ENCODE measurements around the gene HOXB7.

The HOXB7 gene

DNA sequence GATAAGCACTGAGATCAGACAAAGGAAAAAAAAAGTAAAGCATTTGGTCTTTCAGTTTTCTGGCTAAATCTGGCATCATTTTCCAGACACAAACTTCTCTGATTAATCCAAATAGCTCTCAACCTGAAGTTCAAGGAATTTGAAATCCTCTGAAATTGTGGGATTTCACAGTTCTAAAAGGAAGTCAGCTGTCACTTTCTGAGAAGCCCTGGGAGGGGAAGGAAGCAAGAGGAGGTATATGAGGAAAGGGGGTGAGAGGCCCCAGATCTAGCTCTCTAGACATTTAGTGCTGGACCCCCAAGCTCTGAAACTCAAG is 32.8 kb upstream of the HOXB7 start:
- no peak overlapping the region for H3K4me3 ChIP-seq (ENCODE audit: insufficient read depth, low read depth, low read length)
- no peaks in the 10 kb centered on the region for H3K4me1 ChIP-seq (ENCODE audit: control insufficient read depth, insufficient read depth, low read length)
- H3K27ac ChIP-seq (ENCODE audit: insufficient read depth, low read depth, low read length, poor library complexity, severe bottlenecking) = no peak overlapping the region
- no peaks in the 10 kb centered on the region for H3K9me3 ChIP-seq (ENCODE audit: control insufficient read depth, low read length)
- peaks cover 100% of the 10 kb centered on the region for H3K27me3 ChIP-seq (ENCODE audit: control insufficient read depth, insufficient read depth, low read length, poor library complexity, severe bottlenecking)
- no peaks in the 10 kb centered on the region for H3K36me3 ChIP-seq (ENCODE audit: control insufficient read depth, insufficient read depth, low read length)

DNA sequence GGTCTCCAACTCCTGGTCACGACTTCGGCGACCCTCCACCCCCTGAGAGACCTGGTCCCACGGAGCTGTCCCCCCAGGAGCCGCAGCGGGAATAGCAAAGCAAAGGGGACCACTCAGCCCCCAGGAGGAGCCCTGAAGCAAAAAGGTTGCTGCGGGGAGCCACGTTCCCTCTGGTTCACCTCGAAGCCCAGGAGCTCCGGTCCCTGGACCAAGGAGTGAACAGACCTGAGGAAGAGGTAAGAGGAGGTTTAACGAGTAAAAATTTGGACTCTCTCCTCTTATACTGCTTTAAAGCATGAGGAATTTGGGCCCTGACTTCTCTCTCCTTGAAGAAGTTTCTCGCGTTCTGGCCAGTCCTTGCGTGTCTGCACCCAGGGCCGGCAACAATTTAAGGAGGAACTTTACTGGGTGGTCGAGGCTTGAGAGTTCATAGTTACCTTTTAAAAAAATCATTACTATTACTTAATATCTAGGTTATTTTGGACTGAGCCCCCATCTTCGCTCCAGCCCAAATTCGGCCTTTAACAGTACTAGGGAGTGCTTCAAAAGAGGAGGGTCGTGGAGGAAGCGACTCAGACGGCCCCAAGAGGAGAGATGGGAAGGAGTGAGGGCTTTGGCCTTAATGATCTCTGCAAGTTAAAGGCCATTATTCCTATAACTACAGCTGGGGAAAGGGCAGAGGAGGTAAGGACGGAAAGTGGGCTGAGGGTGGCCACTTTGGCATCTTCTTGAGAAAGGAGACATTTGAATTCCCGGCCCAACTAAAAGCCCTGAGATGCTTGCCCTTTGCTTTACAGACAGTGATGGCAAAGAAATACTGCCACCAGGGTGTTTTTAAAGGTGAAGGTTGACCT is 32.3 kb upstream of the HOXB7 start:
- no peaks in the 10 kb centered on the region for H3K9me3 ChIP-seq (ENCODE audit: control insufficient read depth, low read length)
- H3K27ac ChIP-seq (ENCODE audit: insufficient read depth, low read depth, low read length, poor library complexity, severe bottlenecking) = no peak overlapping the region
- H3K4me1 ChIP-seq (ENCODE audit: control insufficient read depth, insufficient read depth, low read length) = no peaks in the 10 kb centered on the region
- peaks cover 100% of the 10 kb centered on the region for H3K27me3 ChIP-seq (ENCODE audit: control insufficient read depth, insufficient read depth, low read length, poor library complexity, severe bottlenecking)
- 13 to 16% methylated on average over 22 of the region's 23 CpGs for WGBS, 2 experiments
- no peaks in the 10 kb centered on the region for H3K36me3 ChIP-seq (ENCODE audit: control insufficient read depth, insufficient read depth, low read length)
- H3K4me3 ChIP-seq (ENCODE audit: insufficient read depth, low read depth, low read length) = no peak overlapping the region

DNA sequence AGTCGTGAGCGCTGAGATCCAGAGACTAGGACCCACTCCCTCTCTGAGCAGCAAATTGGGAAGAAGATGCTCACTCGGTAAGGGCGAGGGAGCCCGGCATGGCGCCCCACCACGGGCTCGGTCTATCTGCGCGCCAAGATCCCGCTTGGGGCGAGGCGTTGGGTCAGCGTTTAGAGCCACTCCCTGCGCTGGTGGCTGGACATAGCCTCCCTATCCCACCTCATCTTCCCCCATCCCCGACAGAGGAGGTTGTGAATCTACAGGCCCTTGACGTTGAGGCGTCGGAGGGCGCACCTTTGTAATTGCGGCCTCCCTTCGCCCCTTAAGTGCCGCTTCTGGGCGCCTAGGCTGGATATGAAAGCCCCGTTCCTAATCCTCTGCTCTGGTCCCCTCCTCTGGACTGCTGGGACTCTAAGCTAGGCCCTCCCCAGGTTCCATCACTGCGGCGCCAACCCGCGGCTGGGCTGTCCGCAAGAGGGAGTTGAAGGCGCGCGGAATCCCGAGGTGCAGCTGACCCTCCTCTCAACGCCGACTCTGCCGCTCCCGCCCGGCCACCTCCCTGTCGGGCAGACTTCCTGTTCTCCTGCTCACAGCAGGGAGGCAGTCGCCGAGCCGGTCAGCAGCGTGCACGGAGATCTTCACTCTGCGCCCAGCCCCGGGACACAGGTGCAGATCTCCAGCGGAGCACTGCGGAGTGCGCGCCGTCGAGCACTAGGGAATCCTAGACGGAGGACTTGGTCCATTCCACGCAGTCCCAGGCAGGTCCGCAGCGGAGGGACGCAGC is 31.4 kb upstream of the HOXB7 start:
- Histone ChIP-seq H3K27me3 (ENCODE audit: control insufficient read depth, insufficient read depth, low read length, poor library complexity, severe bottlenecking) (peaks cover 100% of the 10 kb centered on the region), H3K36me3 (ENCODE audit: control insufficient read depth, insufficient read depth, low read length) (no peaks in the 10 kb centered on the region), H3K9me3 (ENCODE audit: control insufficient read depth, low read length) (no peaks in the 10 kb centered on the region), H3K4me1 (ENCODE audit: control insufficient read depth, insufficient read depth, low read length) (no peaks in the 10 kb centered on the region), H3K27ac (ENCODE audit: insufficient read depth, low read depth, low read length, poor library complexity, severe bottlenecking) (no peak overlapping the region), H3K4me3 (ENCODE audit: insufficient read depth, low read depth, low read length) (no peak overlapping the region)
- WGBS, 2 experiments = 3% methylated on average over 58 of the region's 58 CpGs

DNA sequence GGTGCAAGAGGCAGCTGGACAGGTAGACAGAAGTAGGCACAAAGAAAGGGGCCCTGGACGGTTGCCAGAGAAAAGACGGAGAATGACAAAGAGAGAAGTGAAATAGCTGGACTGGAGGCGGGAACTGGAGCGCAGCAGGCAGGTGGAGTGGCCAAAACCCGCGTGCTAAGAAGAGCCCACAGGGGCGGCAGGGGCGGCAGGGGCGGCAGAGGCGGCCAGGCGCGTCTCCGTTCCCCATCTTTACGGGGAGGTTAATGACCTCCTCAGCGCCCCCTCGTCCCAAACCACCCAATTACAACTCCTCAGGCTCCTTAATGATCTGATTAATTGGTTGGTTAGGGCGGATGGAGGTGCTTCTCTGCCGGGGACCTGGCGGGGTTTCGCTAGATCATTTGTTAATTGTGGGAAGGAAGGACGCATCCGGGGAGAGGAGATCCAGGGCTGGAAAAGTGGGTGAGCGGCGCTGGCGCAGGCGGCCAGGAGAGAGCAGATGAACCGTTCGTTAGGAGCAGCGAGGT is 30.8 kb upstream of the HOXB7 start:
- H3K27me3 ChIP-seq (ENCODE audit: control insufficient read depth, insufficient read depth, low read length, poor library complexity, severe bottlenecking) = peaks cover 100% of the 10 kb centered on the region
- no peak overlapping the region for H3K4me3 ChIP-seq (ENCODE audit: insufficient read depth, low read depth, low read length)
- no peak overlapping the region for H3K27ac ChIP-seq (ENCODE audit: insufficient read depth, low read depth, low read length, poor library complexity, severe bottlenecking)
- H3K4me1 ChIP-seq (ENCODE audit: control insufficient read depth, insufficient read depth, low read length) = no peaks in the 10 kb centered on the region
- no peaks in the 10 kb centered on the region for H3K9me3 ChIP-seq (ENCODE audit: control insufficient read depth, low read length)
- 5 to 7% methylated on average over 26 to 27 of the region's 29 CpGs for WGBS, 2 experiments
- no peaks in the 10 kb centered on the region for H3K36me3 ChIP-seq (ENCODE audit: control insufficient read depth, insufficient read depth, low read length)

DNA sequence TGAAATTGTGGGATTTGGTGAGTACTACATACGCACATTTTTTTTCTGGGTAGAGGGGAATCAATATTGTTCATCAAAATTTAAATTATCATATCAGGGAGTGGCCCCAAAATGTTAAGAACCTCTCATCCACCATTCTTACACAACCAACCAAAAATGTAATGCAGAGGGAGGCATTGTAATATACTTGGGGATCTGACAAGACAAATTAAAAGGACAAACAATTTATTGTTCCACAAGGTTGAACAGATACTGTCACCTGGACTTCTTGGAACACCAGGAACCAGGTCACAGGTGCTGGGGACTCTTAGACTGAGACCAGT is 30.0 kb upstream of the HOXB7 start:
- H3K36me3 ChIP-seq (ENCODE audit: control insufficient read depth, insufficient read depth, low read length) = no peaks in the 10 kb centered on the region
- no peak overlapping the region for H3K4me3 ChIP-seq (ENCODE audit: insufficient read depth, low read depth, low read length)
- H3K9me3 ChIP-seq (ENCODE audit: control insufficient read depth, low read length) = no peaks in the 10 kb centered on the region
- H3K27ac ChIP-seq (ENCODE audit: insufficient read depth, low read depth, low read length, poor library complexity, severe bottlenecking) = no peak overlapping the region
- H3K27me3 ChIP-seq (ENCODE audit: control insufficient read depth, insufficient read depth, low read length, poor library complexity, severe bottlenecking) = peaks cover 100% of the 10 kb centered on the region
- no peaks in the 10 kb centered on the region for H3K4me1 ChIP-seq (ENCODE audit: control insufficient read depth, insufficient read depth, low read length)
- 50% methylated on average over 1 of the region's 1 CpG; no CpG with 5 or more reads in 1 of the 2 experiments for WGBS, 2 experiments

DNA sequence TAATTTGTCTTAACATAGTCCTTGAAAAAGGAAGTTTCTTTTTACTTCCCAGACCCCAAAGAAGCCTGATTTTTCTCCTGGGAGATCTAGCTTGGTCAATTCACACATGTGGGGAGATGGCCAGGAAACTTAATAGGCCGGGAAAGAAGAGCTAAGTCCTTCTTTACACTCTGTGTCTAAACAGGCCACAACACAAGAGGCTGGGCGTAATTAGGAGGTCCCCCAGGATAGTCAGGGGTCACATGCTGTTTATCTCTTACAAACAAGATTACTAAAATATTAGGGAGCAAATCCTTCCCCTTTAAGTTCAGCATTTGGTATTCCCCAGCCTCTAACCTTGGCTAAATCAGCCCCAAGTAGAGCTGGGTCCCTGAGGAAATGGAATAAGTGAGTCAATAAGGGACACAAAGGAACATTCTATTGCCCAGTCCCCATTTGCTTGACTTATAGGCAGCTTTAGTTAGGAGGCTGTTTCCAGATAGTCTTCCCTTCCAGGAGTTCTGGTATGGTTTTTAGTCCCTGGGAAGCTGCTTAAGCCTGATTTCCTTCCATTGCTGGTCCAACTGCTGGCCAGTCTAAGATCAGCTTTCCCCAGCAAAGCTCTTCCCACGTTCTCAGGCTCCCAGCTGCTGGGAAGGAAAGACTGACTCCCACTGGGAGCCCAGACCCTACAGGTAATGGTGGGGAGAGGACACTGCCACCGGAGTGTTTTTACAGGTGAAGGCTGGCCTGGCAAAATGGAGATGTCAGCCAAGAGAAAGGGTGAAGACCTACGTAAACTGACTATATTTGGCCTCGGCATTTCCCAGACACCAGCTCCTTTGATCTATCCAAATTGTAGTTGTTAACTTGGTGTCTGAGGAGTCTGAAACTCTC is 29.4 kb upstream of the HOXB7 start:
- 50 to 63% methylated on average over 6 of the region's 6 CpGs for WGBS, 2 experiments
- Histone ChIP-seq H3K27me3 (ENCODE audit: control insufficient read depth, insufficient read depth, low read length, poor library complexity, severe bottlenecking) (peaks cover 100% of the 10 kb centered on the region), H3K4me3 (ENCODE audit: insufficient read depth, low read depth, low read length) (no peak overlapping the region), H3K36me3 (ENCODE audit: control insufficient read depth, insufficient read depth, low read length) (no peaks in the 10 kb centered on the region), H3K27ac (ENCODE audit: insufficient read depth, low read depth, low read length, poor library complexity, severe bottlenecking) (no peak overlapping the region), H3K9me3 (ENCODE audit: control insufficient read depth, low read length) (no peaks in the 10 kb centered on the region), H3K4me1 (ENCODE audit: control insufficient read depth, insufficient read depth, low read length) (no peaks in the 10 kb centered on the region)

DNA sequence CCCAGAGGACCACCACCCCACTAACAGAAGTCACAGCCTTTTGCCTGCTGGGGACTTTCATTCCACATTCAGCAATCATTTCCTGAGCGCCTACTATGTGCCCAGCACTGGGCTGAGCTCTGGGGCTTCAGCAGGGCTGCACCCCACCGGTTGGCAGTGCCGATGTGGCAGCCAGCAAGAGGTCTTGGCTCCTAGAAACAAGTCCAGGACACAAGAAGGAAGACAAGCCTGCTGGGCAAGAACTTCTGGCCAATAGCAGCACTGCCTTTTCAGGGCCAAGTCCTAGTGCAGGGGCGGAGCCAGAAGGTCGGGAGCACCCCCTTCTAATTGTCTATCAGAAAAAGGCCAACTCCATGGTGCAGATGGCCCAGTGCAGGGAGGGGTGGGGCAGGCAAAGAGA is 28.3 kb upstream of the HOXB7 start:
- H3K4me1 ChIP-seq (ENCODE audit: control insufficient read depth, insufficient read depth, low read length) = no peaks in the 10 kb centered on the region
- H3K9me3 ChIP-seq (ENCODE audit: control insufficient read depth, low read length) = no peaks in the 10 kb centered on the region
- H3K27ac ChIP-seq (ENCODE audit: insufficient read depth, low read depth, low read length, poor library complexity, severe bottlenecking) = no peak overlapping the region
- WGBS, 2 experiments = 41 to 42% methylated on average over 5 of the region's 5 CpGs
- H3K27me3 ChIP-seq (ENCODE audit: control insufficient read depth, insufficient read depth, low read length, poor library complexity, severe bottlenecking) = peaks cover 100% of the 10 kb centered on the region
- no peaks in the 10 kb centered on the region for H3K36me3 ChIP-seq (ENCODE audit: control insufficient read depth, insufficient read depth, low read length)
- no peak overlapping the region for H3K4me3 ChIP-seq (ENCODE audit: insufficient read depth, low read depth, low read length)

DNA sequence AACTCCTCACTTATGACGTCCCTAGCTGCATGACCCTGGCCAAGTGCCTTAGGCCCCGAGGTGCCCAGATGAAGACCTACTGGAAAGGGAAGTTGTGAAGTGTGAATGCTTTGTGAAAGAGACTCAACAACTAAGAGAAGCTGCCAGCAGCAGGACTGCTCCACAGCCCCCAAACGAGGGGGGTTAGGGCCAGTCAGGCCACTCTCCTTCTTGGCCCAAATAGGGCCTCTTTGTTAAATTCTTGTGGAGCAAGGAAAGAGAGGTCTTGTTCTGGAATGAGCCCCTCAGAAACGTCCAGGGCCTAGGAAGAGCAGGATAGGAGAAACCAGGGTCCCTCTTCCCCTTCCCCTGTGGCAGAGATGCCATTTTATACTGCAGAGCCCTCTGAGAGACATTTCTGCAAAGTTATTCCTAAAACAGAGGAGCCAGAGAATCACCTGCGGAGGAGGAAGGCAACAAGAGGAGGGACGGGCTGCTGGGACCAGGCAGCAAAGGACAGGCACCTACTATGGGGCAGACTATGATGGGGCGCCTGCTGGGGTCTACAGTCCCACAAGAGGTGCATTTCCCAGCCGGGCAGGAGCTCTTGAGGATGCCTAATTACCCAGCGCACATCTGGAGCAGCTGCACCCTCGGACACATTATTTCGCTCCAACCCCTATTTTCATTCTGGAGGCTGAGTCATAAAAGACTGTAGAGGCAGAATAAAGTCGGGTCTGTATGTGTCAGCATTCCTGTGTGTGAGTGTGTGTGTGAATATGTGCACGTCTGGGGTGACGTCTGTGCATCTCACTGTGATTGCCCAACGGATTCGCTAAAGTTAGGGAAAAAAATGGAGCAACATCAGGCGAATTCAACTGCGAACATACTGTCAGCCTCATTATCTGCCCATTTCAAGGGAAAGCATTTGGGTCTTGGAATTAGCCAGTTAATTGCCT is 26.8 kb upstream of the HOXB7 start:
- peaks cover 100% of the 10 kb centered on the region for H3K27me3 ChIP-seq (ENCODE audit: control insufficient read depth, insufficient read depth, low read length, poor library complexity, severe bottlenecking)
- WGBS, 2 experiments = 31 to 35% methylated on average over 18 of the region's 18 CpGs
- no peak overlapping the region for H3K27ac ChIP-seq (ENCODE audit: insufficient read depth, low read depth, low read length, poor library complexity, severe bottlenecking)

DNA sequence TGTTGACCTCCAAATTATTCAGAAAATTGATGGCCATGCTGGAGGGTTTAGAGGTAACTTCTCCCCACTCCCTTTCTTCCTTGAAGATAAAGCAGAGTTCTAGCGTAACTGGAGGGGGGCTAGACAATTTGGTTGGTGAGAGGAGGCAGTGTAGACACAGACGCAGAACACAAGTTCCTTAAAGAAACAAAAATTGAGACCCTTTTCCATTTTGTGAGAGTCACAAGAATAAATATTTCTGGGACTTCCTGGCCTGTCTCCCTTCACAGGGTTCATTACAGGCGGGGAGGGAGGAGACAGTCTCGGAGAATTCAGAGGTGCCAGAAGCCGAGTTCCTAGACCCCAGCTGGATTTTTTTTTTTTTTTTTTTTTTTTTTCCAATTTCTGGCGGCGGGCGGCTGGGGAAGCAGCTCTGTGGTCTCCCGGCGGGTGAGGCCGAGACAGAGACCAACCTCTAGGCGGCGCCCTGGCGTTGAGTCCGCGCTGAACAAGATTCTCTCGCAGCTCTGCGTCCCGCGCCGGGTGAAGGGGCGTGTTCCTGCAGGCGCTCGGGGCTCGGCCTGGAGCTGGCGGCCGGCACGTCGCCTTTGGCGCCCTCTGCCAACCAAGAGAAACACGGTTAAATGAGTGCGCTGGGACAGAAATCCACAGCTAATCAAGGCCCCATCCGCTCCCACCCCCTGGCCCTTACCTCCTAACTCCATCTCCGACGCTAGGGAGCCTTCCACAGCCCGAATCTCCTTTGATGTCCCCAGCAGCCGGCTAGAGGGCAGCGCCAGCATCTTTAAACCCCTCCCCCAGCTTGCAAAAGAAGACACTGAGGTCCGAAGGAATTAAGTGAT is 25.6 kb upstream of the HOXB7 start:
- 4% methylated on average over 38 to 39 of the region's 39 CpGs for WGBS, 2 experiments
- Histone ChIP-seq H3K9me3 (ENCODE audit: control insufficient read depth, low read length) (no peaks in the 10 kb centered on the region), H3K27ac (ENCODE audit: insufficient read depth, low read depth, low read length, poor library complexity, severe bottlenecking) (no peak overlapping the region), H3K4me3 (ENCODE audit: insufficient read depth, low read depth, low read length) (no peak overlapping the region), H3K36me3 (ENCODE audit: control insufficient read depth, insufficient read depth, low read length) (no peaks in the 10 kb centered on the region), H3K4me1 (ENCODE audit: control insufficient read depth, insufficient read depth, low read length) (no peaks in the 10 kb centered on the region), H3K27me3 (ENCODE audit: control insufficient read depth, insufficient read depth, low read length, poor library complexity, severe bottlenecking) (peaks cover 100% of the 10 kb centered on the region)

More for the DNA sequence above, 26.8 kb upstream of the HOXB7 start:
- no peaks in the 10 kb centered on the region for H3K9me3 ChIP-seq (ENCODE audit: control insufficient read depth, low read length)
- H3K36me3 ChIP-seq (ENCODE audit: control insufficient read depth, insufficient read depth, low read length) = no peaks in the 10 kb centered on the region
- no peak overlapping the region for H3K4me3 ChIP-seq (ENCODE audit: insufficient read depth, low read depth, low read length)
- no peaks in the 10 kb centered on the region for H3K4me1 ChIP-seq (ENCODE audit: control insufficient read depth, insufficient read depth, low read length)

All from ectodermal cell (in vitro differentiated cells).